Cardiac muscle cell (in vitro differentiated cells and primary cell): ENCODE measurements around the gene NT5M. TPM values are rescaled to one million over a fixed set of nuclear protein-coding genes. Genes with fewer than 3 reads are reported as not detected.

Source experiments
- DNase-seq, 2 donors: peaks; one replicate each; pipeline versions ENCODE4 v3.0.0 to v3.0.0-alpha.2; 2010 to 2017; ENCODE audit warnings: low read depth in 1 of 2, low spot score in 1 of 2
- H3K27ac ChIP-seq: fragments of 200-600 bp; sonication (generic); 2 replicates; pipeline ENCODE4 v1.5.1; 2016
- H3K27me3 ChIP-seq: fragments of 200-600 bp; sonication (generic); 2 replicates; pipeline ENCODE4 v1.6.0; 2016; ENCODE audit warnings: control low read depth
- H3K36me3 ChIP-seq: fragments of 200-600 bp; sonication (generic); 2 replicates; pipeline ENCODE4 v1.5.1; 2016; ENCODE audit warnings: control low read depth
- H3K4me1 ChIP-seq: fragments of 200-600 bp; sonication (generic); 2 replicates; pipeline ENCODE4 v1.8.1; 2017; ENCODE audit warnings: low read depth, mild to moderate bottlenecking, mixed run types
- H3K4me3 ChIP-seq: fragments of 200-600 bp; sonication (generic); 2 replicates; pipeline ENCODE4 v1.5.1; 2016; ENCODE audit warnings: mild to moderate bottlenecking
- H3K9me3 ChIP-seq: fragments of 200-600 bp; sonication (generic); 2 replicates; pipeline ENCODE4 v1.5.1; 2017; ENCODE audit warnings: low read depth, mild to moderate bottlenecking, control low read depth
- polyA plus RNA-seq: library from polyadenylated mRNA; unstranded; fragments of >200 nt; fragmentation: Nextera tagmentation; extraction: Ambion mirVana; gene quantifications from 2 replicates; pipeline ENCODE4 v1.2.1, GENCODE V29; 2016
- total RNA-seq: library from RNA; depleted of rRNA; stranded (reverse); fragments of >200 nt; gene quantifications from 2 replicates; pipeline ENCODE4 v1.2.3, GENCODE V29; 2016
- TF ChIP-seq, protein P1 (sequence below): IDR thresholded peaks from 2 replicates; pipeline ENCODE4 v1.5.1; 2012; ENCODE audit warnings: low read depth, mild to moderate bottlenecking, low read length

Gene NT5M
- total and polyA plus RNA-seq, 2 experiments from 2014 or later = 32.9 to 38.5 TPM

DNA sequence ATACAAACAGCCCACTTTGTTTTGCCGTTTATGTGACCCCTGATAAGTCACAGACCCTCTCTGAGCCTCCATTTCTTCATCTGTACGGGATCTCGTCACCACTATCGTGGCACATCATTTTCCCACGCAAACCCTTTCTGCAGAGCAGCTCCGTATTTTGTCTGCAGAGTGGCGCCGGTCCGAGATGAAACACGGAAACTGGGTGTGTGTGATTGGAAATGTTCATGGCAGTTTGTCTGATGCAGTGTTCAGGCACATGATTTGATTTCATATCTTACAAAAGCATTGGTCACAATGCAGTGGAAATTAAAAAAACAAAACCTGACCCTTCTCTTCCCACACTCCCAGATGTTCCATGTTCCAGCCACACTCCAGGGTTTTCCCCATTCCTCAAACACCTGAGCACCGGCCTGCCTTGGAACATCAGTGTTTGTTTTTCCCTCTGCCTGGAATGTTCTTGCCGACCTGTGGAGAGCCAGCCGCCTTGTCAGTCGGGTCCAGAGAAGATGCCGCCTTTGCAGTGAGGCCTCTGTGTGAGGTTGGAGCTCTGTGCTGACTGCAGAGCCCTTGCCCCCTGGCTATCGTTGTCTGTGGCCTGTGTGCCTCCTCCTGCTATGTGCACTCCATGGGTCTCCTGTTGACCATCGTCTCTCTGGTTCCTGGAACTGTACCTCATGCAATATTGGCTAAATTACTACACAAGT lies 39.2 kb downstream of the NT5M start:
- Histone ChIP-seq H3K9me3 (no peaks in the 10 kb centered on the region), H3K27me3 (no peaks in the 10 kb centered on the region), H3K36me3 (no peaks in the 10 kb centered on the region), H3K4me3 (no peak overlapping the region), H3K27ac (no peak overlapping the region), H3K4me1 (no peaks in the 10 kb centered on the region)
- DNase-seq = no peak
- TF ChIP-seq, protein P1, sequence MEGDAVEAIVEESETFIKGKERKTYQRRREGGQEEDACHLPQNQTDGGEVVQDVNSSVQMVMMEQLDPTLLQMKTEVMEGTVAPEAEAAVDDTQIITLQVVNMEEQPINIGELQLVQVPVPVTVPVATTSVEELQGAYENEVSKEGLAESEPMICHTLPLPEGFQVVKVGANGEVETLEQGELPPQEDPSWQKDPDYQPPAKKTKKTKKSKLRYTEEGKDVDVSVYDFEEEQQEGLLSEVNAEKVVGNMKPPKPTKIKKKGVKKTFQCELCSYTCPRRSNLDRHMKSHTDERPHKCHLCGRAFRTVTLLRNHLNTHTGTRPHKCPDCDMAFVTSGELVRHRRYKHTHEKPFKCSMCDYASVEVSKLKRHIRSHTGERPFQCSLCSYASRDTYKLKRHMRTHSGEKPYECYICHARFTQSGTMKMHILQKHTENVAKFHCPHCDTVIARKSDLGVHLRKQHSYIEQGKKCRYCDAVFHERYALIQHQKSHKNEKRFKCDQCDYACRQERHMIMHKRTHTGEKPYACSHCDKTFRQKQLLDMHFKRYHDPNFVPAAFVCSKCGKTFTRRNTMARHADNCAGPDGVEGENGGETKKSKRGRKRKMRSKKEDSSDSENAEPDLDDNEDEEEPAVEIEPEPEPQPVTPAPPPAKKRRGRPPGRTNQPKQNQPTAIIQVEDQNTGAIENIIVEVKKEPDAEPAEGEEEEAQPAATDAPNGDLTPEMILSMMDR = no peak

DNA sequence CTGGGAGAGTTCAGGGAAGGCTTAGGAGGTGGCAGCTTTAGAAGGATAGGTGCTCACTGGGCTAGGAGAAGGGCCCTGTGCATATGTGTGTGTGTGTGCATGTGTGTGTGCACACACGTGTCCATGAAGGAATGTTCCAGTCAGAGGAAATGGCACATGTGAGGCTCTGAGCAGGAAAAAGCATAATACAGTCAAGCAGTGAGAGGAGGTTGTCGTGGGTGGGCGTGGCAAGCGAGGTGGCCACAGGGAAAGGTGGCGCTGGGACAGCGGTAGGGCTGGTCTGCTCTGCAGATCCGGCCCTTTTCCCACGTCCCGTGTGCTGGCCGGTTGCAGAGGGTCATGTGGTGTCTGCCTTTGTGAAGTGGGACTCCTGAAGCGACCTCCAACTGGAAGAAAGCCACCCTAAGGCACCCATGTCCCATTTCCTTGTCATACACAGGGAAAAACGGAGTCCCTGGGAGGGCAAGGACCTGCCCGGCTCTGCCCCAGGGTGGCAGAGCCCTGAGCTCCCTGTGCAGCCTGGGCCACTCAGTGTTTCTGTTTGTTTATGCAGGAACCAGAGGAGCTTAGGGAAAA lies 40.1 kb downstream of the NT5M start:
- H3K36me3 ChIP-seq = no peaks in the 10 kb centered on the region
- no peak for DNase-seq
- H3K27ac ChIP-seq = no peak overlapping the region
- H3K27me3 ChIP-seq = no peaks in the 10 kb centered on the region
- no peaks in the 10 kb centered on the region for H3K9me3 ChIP-seq
- no peaks in the 10 kb centered on the region for H3K4me1 ChIP-seq
- TF ChIP-seq, protein P1 = no peak
- H3K4me3 ChIP-seq = no peak overlapping the region

DNA sequence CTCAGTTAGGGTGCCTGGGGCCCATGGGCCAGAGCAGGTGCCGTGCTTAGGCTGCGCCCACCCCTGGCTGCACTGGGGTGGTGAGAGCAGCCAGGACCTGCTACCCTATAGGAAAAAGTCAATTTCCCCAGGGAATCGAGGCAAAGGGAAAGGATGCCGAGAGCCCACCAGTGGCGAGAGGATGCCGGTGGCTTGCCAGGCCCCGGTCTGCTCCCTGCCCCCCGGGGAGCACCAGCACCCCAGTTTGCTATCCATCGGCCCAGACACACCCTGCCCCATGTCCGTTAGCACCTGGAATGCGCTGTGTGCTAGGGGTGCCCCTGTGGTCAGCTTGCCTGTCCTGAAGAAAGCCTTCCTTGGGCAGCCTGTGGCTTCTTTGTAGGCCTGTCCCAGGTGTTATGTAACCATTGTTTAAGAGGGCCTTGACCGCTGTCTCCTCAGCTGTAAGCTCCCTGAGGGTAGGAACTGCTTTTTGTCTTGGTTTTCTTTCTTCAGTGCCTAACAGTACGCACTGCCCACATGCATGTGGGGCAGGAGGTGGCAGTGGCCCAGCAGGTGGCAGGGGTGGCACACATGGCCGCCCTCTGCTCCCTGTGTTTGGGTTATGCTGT lies 40.8 kb downstream of the NT5M start:
- H3K4me1 ChIP-seq = no peaks in the 10 kb centered on the region
- H3K27ac ChIP-seq = no peak overlapping the region
- H3K4me3 ChIP-seq = no peak overlapping the region
- DNase-seq = no peak
- TF ChIP-seq, protein P1 = no peak
- H3K36me3 ChIP-seq = no peaks in the 10 kb centered on the region
- H3K27me3 ChIP-seq = no peaks in the 10 kb centered on the region
- no peaks in the 10 kb centered on the region for H3K9me3 ChIP-seq

DNA sequence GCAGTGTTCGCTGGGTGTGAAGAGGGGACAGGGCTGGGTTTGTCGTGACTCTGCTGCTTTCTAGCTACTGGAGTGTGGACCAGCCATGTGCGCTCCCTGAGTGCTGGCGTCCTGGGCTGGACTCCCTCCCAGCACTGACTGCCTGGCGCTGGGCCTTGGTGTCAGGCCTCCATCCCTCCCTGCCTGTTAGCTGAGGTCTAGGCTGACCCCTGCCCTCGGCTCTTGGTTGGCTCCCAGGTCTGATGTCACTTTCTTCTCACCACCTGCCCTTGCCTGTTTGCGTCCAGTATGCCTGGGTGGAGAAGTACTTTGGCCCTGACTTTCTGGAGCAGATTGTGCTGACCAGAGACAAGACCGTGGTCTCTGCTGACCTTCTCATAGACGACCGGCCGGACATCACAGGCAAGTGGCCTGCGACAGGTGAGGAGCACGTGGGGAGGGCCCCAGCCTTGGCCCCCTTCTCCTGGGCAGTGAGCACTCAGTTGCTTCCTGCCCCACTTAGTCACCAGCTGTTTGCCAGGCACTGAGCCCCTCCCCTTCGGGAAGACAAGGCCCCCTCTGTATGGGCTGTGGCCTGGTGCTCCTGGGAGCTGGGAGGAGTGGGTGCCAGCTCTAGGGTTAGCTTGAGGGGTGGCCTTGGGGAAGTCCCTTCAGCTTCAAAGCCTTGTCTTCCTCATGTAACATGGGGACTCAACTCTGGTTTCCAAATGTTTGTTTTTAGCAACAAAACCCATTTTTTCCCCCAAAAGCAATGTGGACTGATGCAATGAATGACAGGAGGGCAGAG lies 41.5 kb downstream of the NT5M start:
- H3K9me3 ChIP-seq = no peaks in the 10 kb centered on the region
- H3K4me3 ChIP-seq = no peak overlapping the region
- H3K36me3 ChIP-seq = no peaks in the 10 kb centered on the region
- DNase-seq = no peak
- TF ChIP-seq, protein P1 = no peak
- H3K4me1 ChIP-seq = no peaks in the 10 kb centered on the region
- H3K27ac ChIP-seq = no peak overlapping the region
- H3K27me3 ChIP-seq = no peaks in the 10 kb centered on the region

DNA sequence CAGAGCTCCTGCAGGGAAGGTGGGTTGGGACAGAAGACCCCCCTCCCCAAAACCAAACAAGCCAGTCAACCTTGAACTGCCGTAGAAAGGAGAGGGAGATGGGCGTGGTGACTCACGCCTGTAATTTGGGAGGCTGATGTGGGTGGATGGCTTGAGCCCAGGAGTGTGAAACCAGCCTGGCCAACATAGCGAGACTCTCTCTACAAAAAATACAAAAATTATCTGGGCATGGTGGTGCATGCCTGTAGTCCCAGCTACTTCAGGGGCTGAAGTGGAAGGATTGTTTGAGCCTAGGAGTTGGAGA lies 42.1 kb downstream of the NT5M start:
- TF ChIP-seq, protein P1 = no peak
- H3K9me3 ChIP-seq = no peaks in the 10 kb centered on the region
- H3K27ac ChIP-seq = no peak overlapping the region
- H3K36me3 ChIP-seq = no peaks in the 10 kb centered on the region
- no peaks in the 10 kb centered on the region for H3K4me1 ChIP-seq
- no peaks in the 10 kb centered on the region for H3K27me3 ChIP-seq
- no peak overlapping the region for H3K4me3 ChIP-seq
- no peak for DNase-seq
